ENCODE results near the gene MRPL16.

GRCh38 chr11:59760771-59761170 is 49.8 kb downstream of the MRPL16 start:
- TF ChIP-seq YY1 (IDR thresholded peaks at IDR 0.05; ENCODE audit: low read depth): no peak
- no peak for TF ChIP-seq CTCF (IDR thresholded peaks at IDR 0.05)
